HG03575 (cell line): ENCODE data around the gene ANKRD36C.
"Not testable (repeated sequence)": the region's sequence is repeated elsewhere in the genome, so short reads cannot be mapped to it uniquely, and the experiment has no call there.

ENCODE experiments used
- ATAC-seq: cut with Tn5 transposase; IDR thresholded peaks from one replicate; pipeline ENCODE4 v1.9.1; 2021; ENCODE audit not compliant: unreplicated experiment, insufficient number of reproducible peaks, low FRiP score; ENCODE audit errors: extremely low read depth

ANKRD36C gene

DNA sequence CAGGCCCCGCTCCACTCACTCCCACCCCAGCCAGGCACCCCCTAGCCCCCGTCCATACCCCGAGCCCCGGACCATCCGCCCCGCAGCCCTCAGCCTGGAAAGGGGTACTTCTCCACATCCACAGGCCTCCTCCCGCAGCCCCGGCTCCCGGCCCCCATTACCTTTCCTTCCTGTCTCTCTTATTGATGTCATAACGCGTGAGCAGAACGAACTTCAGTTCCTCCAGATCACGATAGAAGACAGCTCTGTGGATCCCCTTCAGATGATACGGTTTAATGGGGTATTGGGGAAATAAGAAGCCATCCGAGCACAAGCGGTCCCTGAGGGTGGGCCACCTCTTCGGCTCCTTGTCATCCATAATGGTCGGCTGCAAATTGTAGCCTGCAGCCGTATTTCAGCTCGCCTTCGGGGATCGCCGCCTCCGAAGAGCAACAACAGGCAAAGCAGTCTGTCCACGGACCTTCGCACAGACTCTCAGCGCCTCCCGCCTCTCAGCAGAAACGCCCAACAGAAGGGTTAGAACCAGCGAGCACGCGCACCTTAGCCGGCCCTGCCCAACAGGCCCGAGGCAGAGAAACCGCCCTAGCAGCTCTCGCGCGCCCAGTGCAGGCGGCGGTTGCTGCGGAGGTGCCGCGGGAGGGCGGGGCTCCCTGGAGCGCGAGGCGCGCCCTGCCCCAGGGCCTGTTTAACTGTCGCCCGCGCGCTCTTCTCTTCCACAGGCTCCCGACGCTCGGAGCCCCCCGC is at the start of gene ANKRD36C:
Gene ANKRD36C, minus strand, starts transcription at position 474 of the 744 bp plus-strand sequence. Its CDS starts 116 bp downstream, at position 358.
- ATAC-seq: not testable (repeated sequence)

DNA sequence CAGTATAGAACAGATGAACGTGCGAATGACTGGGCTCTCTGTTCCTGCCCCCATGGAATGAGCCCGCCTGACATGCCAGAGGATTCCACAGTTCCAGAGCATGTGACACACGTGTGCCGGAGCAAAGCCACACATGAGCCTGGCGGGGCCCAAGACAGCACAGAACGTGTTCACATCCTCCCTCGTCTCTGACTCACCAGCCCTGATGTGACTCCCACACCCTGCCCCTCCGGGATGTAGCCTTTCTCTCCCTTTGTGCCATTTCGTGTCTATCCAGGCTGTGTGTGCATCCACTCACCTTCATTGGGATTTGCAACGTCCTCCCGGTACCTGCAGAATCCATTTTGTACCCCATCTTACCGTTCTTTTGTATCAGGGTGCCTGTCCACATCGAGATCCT is 43.9 kb upstream of the ANKRD36C start:
- not testable (repeated sequence) for ATAC-seq

DNA sequence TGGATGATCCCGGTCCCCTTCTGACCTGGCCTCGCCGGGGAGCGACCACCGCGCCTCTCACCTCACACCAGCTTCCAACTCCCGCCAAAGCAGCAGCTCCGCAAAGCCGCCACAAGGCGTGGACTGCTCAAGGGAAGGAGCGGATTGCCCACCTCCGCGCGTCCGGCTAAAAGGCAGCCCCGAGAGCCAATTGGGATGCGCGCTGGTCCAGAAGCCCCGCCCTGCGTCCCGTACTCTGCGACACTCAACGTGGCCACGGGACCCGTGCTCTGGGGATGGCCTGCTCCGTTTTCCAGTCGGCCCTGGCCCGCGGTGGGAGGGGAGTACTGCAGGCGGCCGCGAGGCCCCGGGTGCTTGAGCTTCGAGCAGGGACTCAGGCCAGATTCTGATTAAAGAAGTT is 43.2 kb upstream of the ANKRD36C start, which contains the start of gene GPAT2:
Gene GPAT2, minus strand, starts transcription at position 125 of the 400 bp plus-strand sequence. CDS start 2,557 bp downstream, outside the sequence.
- not testable (repeated sequence) for ATAC-seq

DNA sequence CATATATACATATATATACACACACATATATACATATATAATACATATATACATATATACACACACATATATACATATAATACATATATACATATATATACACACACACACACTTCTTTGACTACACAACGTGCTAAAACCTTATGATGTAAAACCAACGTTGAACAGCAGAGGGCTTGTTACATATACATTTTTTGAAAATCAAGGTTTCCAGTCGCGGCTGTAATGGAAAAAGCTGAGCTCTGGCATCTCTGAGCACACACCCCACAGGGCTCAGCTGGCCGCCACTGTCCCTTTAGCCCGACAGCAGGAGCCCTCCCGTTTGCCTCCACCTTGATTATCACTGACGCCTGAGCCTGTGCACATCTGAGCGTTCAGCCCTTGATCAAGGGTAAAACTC is 42.4 kb upstream of the ANKRD36C start:
- ATAC-seq: not testable (repeated sequence)

DNA sequence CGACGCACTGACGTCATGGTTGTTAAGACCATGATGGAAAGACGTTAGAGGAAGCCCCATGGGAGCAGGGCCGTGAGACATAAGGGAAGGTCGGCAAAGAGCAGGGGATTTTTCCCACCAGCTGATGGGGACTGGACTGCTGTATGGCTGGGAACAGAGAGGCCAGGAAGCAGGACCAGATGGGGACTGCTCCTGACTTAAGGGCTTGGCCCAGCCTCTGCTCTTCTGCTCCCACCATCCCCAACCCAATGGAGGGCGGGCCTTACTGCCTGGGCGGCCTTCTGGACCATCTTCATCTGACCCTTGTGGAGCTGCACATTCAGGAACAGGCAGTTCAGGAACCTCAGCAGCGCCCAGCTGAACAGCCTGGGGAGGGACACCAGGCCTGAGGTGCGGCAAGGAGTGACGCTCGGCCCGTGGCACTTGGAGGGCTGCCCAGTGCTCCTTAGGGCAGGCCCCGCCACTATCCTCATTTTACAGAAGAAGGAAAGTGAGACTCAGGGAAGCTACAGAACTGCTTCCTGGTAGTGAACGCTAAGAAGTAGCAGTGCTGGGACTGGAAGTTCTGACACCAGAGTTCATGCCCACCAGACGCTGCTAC is 36.2 kb upstream of the ANKRD36C start:
- ATAC-seq: not testable (repeated sequence)

DNA sequence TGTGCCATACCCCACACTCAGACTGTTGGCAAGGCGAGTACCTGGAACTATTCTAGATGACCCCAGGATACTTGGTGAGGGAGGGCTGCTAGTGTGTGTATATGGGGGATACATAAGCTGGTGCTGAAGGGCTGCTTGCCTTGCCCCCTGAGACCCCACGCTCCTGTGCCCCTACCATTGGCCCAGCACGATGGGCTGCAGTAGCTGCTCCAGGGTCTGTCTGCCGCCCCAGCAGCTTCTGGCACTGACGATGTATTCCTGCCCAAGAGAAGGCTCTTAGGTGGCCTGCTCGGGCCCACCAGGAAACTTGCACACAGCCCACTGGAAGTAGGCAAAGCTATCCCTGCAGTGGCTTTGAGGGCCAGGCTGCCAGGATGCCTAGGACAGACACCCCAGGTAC is 34.1 kb upstream of the ANKRD36C start:
- ATAC-seq: not testable (repeated sequence)

DNA sequence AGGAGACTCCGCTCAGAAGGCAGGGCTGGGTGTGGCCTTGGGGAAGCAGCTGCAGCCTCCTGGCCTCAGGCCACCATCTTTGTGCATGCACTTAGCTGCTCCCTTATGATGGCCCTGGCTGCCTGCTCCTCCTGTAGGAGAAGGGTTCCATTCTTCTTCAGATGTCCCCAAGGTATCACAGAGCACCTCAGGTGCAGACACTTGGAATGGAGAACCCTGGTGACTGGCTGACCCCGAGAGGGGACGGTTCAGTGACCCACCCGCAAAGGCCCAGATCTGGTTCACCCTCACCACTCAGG is 33.5 kb upstream of the ANKRD36C start:
- ATAC-seq: no peak

DNA sequence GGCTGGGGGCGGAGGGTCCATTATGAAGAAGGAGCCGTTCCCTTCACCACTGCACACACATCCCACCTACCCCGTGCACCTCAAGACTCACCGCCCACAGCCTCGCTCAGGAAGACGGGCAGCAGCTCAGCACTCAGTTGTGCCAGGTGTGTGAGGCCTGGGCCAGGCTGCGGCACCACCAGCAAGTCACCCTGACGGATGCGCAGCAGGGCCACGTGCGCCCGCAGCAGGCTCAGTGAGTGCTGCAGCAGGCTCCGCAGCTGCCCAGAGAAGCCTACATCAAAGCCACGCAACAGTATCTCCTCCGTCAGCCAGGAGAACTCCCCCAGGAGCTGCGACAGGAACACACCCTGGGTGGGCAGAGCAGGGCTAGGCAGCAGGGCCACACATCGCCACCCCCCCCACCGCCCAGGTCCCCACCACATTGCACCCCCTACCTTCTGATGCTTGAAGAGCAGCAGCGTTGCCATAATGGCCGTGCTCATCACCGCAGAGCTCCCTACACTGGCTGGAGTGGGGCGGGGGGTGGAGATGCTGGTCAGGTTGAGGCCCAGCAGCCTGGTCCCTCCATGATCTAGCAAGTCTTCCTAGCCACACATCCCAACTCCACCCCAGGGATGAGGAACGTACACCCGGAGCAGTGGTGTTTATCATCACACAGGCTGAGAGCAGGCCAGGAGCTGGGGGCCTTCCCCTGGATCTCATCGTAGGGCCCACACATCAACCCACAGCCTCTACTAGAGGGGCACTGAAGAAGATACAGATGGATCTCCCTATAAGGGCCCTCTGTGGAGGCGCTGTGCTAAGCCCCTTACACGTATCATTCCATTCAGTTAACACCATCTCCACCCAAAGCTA is 32.9 kb upstream of the ANKRD36C start:
- no peak for ATAC-seq

DNA sequence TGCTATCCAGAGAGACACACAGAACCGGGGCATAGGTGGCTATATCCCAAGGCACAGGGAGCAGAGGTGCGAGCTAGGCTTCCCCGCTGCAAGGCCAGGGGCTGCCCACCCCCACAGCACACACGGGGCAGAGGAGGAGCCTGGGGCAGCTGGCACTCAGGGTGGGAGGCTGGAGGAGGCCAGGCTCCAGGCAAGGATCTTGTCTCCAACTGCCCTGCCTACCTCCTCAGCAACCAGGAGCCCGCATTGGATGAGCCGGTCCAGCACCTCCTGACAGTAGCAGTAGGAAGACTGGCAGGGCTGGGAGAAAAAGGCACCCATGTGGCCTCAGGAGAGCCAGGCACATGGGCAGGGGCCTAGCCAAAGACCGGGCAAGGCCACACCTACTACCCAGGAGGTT is 32.1 kb upstream of the ANKRD36C start:
- ATAC-seq: not testable (repeated sequence)

DNA sequence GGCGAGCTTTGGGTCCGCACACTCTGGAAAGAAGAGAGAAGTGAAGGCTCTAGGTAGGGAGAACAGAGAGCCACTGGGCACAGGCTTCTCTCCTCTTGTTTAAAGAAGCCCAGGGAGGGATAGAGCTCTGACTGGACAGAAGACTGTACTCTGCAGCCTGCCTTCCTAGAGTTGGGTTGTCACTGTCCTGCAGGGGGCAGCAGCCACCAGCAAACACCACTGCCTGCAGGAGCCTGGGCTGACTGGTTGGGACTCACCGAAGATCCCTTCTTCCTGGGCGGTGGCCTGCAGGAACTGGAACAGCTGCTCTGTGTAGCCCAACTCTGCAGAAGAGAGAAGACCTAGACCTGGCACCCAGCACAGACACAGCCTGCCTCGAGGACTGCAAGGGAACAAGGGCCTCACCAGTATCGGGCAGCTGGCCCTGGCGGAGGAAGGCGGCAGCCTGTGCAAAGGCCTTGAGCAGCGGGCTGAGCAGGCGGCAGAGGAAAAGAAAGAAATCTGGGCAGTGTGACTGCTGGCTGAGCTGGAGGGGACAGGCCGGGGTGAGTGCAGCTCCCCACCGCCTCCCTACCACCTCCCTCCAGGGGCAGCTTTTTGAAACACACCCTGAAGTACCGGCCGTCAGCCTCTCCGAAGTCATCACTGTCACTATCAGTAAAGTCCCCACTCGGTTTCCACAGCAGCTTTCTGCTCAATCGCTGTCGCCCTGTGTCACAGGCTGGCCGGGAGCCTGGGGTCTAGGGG is 31.2 kb upstream of the ANKRD36C start:
- not testable (repeated sequence) for ATAC-seq

DNA sequence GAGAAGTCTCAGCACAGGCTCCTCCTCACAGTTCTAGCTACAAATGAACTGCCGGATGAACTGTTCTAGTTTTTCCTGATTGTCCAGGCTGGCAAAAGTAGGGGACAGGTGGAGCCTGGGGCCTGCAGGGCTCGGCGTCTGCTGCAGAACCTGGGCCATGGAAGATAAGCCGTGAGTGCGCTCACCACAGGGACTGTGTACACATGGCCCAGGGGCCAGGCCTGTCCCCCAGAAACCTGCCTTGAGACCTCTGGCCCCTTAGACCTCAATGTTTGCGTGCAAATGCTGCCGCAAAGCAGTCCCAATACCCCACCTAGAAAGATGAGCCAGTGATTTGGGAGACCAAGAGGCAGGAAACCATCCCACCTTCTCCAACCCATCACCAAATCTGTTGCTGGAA is 30.5 kb upstream of the ANKRD36C start:
- not testable (repeated sequence) for ATAC-seq

DNA sequence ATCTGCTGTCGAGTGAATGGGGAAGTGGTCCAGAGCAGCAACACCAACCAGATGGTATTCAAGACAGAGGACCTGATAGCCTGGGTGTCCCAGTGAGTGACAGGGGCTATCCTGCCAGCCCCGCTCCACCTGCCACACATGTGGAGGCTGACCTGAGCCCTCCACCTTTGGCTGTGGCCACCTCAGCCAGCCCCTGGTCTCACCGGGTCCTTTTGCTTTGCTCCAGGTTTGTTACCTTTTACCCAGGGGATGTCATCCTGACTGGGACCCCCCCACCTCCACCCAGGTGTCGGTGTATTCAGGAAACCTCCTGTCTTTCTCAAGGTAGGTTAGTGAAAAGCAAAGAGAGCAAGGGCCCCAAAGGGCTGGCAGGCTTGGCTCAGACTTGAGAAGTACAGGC is 29.5 kb upstream of the ANKRD36C start:
- not testable (repeated sequence) for ATAC-seq

DNA sequence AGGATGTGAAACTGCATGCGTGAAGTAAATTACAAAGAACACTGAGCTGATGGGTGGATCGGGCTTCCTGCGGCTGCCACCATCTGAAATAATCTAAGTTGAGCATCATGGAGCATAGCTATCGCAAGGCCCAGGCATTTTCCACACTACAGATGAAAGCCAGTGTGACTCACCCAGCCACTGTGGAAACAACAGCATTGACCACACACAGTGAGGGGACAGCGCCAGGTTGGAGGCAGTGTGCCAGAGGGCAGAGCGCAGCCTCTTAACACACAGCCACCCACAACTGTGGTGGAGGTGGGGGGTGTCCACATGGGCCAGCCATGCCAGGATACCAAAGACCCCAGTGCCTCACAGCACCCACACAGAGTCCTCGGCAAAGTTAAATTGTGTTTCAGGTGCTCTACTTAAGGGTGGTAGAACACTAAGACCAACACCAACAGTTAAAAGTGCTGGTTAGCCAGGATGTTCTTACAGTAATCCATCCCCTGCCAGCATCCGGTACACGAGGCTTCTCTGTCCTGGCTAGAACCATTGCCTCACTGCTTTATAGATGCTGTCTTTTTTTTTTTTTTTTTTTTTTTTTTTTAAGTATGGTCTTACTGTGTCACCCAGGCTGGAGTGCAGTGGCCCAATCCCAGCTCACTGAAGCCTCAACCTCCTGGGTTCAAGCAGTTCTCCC is 28.4 kb upstream of the ANKRD36C start:
- ATAC-seq: not testable (repeated sequence)

DNA sequence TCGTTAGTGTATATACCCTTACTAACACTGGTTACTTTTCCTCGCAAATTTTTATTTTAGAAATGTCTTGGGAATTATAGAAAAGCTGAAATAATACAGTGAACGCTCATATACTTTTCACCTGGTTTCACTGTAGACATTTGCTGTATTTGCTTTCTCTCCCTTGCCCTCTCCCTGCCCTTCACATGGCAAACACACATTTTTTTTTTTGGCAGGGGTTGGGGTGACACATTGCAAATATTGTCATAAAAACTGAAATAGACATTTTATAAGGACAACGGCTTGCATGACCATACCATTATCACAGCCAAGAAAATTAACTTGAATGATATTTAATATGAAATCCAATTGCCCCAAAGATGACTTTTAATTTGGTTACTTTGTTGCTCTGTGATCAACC is 24.7 kb upstream of the ANKRD36C start:
- ATAC-seq: not testable (repeated sequence)

DNA sequence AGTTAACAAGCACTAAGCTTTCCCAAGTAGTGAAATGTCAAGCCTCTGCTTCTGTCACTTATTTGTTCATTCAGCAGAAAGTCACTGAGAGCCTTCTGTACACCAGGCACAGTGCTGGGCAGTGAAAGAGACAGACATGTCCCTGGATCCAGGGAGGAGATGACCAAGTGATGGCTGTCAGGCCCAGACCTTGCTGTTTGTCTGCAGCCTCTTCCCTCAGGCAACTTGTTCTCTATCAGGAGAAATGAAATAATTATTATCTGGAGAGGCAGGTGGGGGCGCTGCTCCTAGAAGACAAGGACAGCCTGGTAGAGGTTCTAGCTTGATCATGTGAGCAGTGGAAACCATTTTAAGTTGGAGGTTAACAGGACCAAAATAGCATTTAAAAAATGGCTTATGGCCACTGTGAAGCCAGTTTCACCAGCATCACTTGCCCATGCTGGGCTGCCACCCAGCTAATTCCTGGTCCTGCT is 21.2 kb upstream of the ANKRD36C start:
- not testable (repeated sequence) for ATAC-seq

DNA sequence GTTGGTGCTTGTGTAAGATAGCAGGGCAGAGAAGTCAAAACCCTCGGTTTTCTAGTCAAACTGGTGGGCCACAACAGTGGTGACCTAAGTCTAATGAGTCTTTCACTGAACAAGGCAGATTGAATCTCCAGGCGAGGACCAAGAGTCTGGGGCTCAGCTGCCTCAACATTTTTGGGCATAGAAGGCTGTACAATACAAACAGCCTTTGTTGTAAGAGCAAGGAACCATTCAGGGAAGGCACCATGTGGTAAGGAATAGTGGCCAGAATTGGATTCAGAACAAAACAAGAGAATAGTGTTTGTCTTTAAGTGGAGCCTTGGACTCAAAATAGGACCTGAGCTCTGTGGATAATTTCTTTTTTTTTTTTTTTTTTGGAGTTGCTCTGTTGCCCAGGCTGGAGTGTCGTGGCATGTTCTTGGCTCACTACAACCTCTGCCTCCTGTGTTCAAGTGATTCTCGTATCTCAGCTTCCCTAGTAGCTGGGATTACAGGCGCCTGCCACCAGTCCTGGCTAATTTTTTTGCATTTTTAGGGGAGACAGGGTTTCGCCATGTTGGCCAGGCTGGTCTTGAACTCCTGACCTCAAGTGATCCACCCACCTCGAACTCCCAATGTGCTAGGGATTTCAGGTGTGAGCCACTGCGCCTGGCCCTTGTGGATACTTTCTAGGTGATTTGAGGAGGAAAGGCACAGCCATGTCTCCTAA is 20.6 kb upstream of the ANKRD36C start:
- ATAC-seq: not testable (repeated sequence)

DNA sequence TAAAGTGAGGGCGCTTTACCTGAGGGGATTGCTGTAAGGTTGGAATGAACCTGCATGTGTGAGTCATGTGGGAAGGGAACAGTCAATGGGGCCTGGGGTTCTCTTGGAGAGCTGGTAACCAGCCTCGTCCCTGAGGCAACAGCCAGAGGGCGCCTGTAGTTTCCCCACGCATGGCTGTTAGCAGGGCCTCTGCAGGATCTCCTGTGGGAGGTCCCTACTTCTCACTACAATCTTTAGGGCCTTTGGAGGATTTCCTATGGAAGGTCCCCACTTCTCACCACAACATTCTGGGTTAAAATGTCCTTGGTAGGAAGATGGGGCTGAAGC is 19.5 kb upstream of the ANKRD36C start:
- not testable (repeated sequence) for ATAC-seq
